ENCODE data around the gene TAS2R40. TPM values are rescaled to one million over a fixed set of nuclear protein-coding genes. Genes with fewer than 3 reads are reported as not detected.

Gene TAS2R40
- total RNA-seq, 4 donors from 2014 or later, result not detected

- no peak for TF ChIP-seq CTCF (IDR thresholded peaks at IDR 0.05)
- ATAC-seq (ENCODE audit: low FRiP score) (no peak), DNase-seq (ENCODE audit: low spot score) (no peak)
Measured at GRCh38 chr7:143185551-143185950, 36.3 kb upstream of the TAS2R40 start.

GRCh38 chr7:143188994-143189393 is 32.8 kb upstream of the TAS2R40 start:
- no peak for ATAC-seq (ENCODE audit: low FRiP score)
- TF ChIP-seq CTCF (IDR thresholded peaks at IDR 0.05), result no peak
- no peak for DNase-seq (ENCODE audit: low spot score)

- ATAC-seq (ENCODE audit: low FRiP score), result no peak
- no peak for DNase-seq (ENCODE audit: low spot score)
- no peak for TF ChIP-seq CTCF (IDR thresholded peaks at IDR 0.05)
Measured at GRCh38 chr7:143193880-143194279, 28.0 kb upstream of the TAS2R40 start.

GRCh38 chr7:143199040-143199439 is 22.8 kb upstream of the TAS2R40 start:
- no peak for TF ChIP-seq CTCF (IDR thresholded peaks at IDR 0.05)
- no peak for ATAC-seq (ENCODE audit: low FRiP score)
- no peak for DNase-seq (ENCODE audit: low spot score)

- ATAC-seq (ENCODE audit: low FRiP score) (no peak), DNase-seq (ENCODE audit: low spot score) (no peak)
- no peak for TF ChIP-seq CTCF (IDR thresholded peaks at IDR 0.05)
Measured at GRCh38 chr7:143202161-143202560, 19.7 kb upstream of the TAS2R40 start.

GRCh38 chr7:143203386-143203785 is 18.5 kb upstream of the TAS2R40 start:
- no peak for ATAC-seq (ENCODE audit: low FRiP score)
- no peak for TF ChIP-seq CTCF (IDR thresholded peaks at IDR 0.05)
- no peak for DNase-seq (ENCODE audit: low spot score)

GRCh38 chr7:143205560-143206293 is 16.1 kb upstream of the TAS2R40 start:
- DNase-seq (ENCODE audit: low spot score) (no peak), ATAC-seq (ENCODE audit: low FRiP score) (no peak)
- no peak for TF ChIP-seq CTCF (IDR thresholded peaks at IDR 0.05)
